SK-N-SH (cell line): ENCODE data around the gene MIOX. TPM values are rescaled to one million over a fixed set of nuclear protein-coding genes. Genes with fewer than 3 reads are reported as not detected.

ENCODE experiments used
- CTCF ChIA-PET: fragments of 300-600, 350-600 bp; formaldehyde crosslinking; extraction: SDS; loops from one replicate; lab custom pipeline; 2021; lab: Yijun Ruan, JAX
- POLR2A ChIA-PET: fragments of 350-600 bp; sonication (Branson Sonifier 250); formaldehyde crosslinking; extraction: SDS; loops from one replicate; lab custom pipeline; 2020; ENCODE audit warnings: antibody characterized with exemption, inconsistent platforms; lab: Yijun Ruan, JAX
- DNase-seq: peaks from one replicate; pipeline ENCODE4 v3.0.0; 2012
- H2AFZ ChIP-seq: fragments of 200-600 bp; sonication (generic); 2 replicates; pipeline ENCODE4 v1.8.1; 2016; ENCODE audit warnings: antibody characterized with exemption, mild to moderate bottlenecking, low read depth
- H3F3A ChIP-seq: fragments of 200-600 bp; sonication (generic); replicated peaks from 2 replicates; pipeline ENCODE3; 2016; ENCODE audit warnings: antibody characterized with exemption, mild to moderate bottlenecking; ENCODE audit not compliant: insufficient read depth
- H3K27ac ChIP-seq, 2 experiments: fragments of 200-500 bp in 1 of 2; fragments of 200-600 bp in 1 of 2; sonication (Bioruptor generic) in 1 of 2; sonication (generic), shearing (Covaris generic) in 1 of 2; 2 replicates each; pipeline versions ENCODE4 v1.5.1 to v1.6.1; 2014 to 2016; ENCODE audit warnings: low read depth in 2 of 2, inconsistent platforms in 1 of 2, low read length in 1 of 2, mild to moderate bottlenecking in 1 of 2, mixed read lengths in 1 of 2
- H3K27me3 ChIP-seq: fragments of 200-600 bp; sonication (generic), shearing (Covaris generic); 2 replicates; pipeline ENCODE4 v1.6.1; 2016; ENCODE audit warnings: mixed run types; ENCODE audit not compliant: insufficient read depth
- H3K36me3 ChIP-seq, 2 experiments: fragments of 200-500 bp in 1 of 2; fragments of 200-600 bp in 1 of 2; sonication (Bioruptor generic) in 1 of 2; sonication (generic) in 1 of 2; replicated peaks in 1 of 2; 2 replicates each; pipeline versions ENCODE3 to v1.5.1; 2014 to 2016; ENCODE audit warnings: low read length in 1 of 2, mild to moderate bottlenecking in 1 of 2; ENCODE audit not compliant: insufficient read depth in 2 of 2, control insufficient read depth in 1 of 2
- H3K4me1 ChIP-seq, 2 experiments: fragments of 200-500 bp in 1 of 2; fragments of 200-600 bp in 1 of 2; sonication (Bioruptor generic) in 1 of 2; sonication (generic), shearing (Covaris generic) in 1 of 2; 2 replicates each; pipeline versions ENCODE4 v1.5.1 to v1.6.1; 2014 to 2016; ENCODE audit warnings: low read depth in 1 of 2, low read length in 1 of 2, mixed run types in 1 of 2; ENCODE audit not compliant: insufficient read depth in 2 of 2, control insufficient read depth in 1 of 2
- H3K4me2 ChIP-seq: fragments of 200-600 bp; sonication (generic), shearing (Covaris generic); 2 replicates; pipeline ENCODE4 v1.6.1; 2017; ENCODE audit warnings: mixed run types
- H3K4me3 ChIP-seq, 2 experiments: fragments of 200-500 bp in 1 of 2; fragments of 200-600 bp in 1 of 2; sonication (Bioruptor generic) in 1 of 2; sonication (generic), shearing (Covaris generic) in 1 of 2; 2 replicates each; pipeline versions ENCODE4 v1.5.1 to v1.8.1; 2014 to 2016; ENCODE audit warnings: low read depth in 2 of 2, inconsistent platforms in 1 of 2, low read length in 1 of 2, mild to moderate bottlenecking in 1 of 2, mixed read lengths in 1 of 2, moderate library complexity in 1 of 2
- H3K79me2 ChIP-seq: fragments of 200-600 bp; sonication (generic); 2 replicates; pipeline ENCODE4 v1.8.1; 2017; ENCODE audit warnings: mild to moderate bottlenecking; ENCODE audit not compliant: insufficient read depth
- H3K9ac ChIP-seq: fragments of 200-600 bp; sonication (generic); 2 replicates; pipeline ENCODE4 v1.6.1; 2017; ENCODE audit warnings: mixed run types
- H3K9me2 ChIP-seq: fragments of 200-600 bp; sonication (generic); 2 replicates; pipeline ENCODE4 v1.6.1; 2017; ENCODE audit warnings: mixed run types
- H3K9me3 ChIP-seq: fragments of 200-600 bp; sonication (generic); 2 replicates; pipeline ENCODE4 v1.6.1; 2017; ENCODE audit warnings: mixed run types, mild to moderate bottlenecking, moderate library complexity
- H4K20me1 ChIP-seq: fragments of 200-600 bp; sonication (generic); 2 replicates; pipeline ENCODE4 v1.6.1; 2017; ENCODE audit warnings: mild to moderate bottlenecking, mixed run types; ENCODE audit not compliant: insufficient read depth
- CHD2 ChIP-seq: fragments of 150-350 bp; IDR thresholded peaks from 2 replicates; pipeline ENCODE4 v1.6.1; 2018; ENCODE audit warnings: low read length; ENCODE audit not compliant: partially characterized antibody
- EP300 ChIP-seq, 2 experiments: IDR thresholded peaks; 2 replicates each; pipeline versions ENCODE4 v1.4.0 to v1.6.1; 2012; ENCODE audit warnings: borderline replicate concordance in 1 of 2, low read depth in 1 of 2, low read length in 1 of 2
- FOXM1 ChIP-seq: IDR thresholded peaks from 2 replicates; pipeline ENCODE4 v1.4.0; 2012; ENCODE audit warnings: low read depth, mild to moderate bottlenecking
- GABPA ChIP-seq: IDR thresholded peaks from 2 replicates; pipeline ENCODE4 v1.4.0; 2012; ENCODE audit warnings: low read depth, mild to moderate bottlenecking
- GATA2 ChIP-seq: sonication (generic); formaldehyde crosslinking; IDR thresholded peaks from 2 replicates; pipeline ENCODE4 v1.5.0; 2020; ENCODE audit warnings: mild to moderate bottlenecking, missing genetic modification reagents
- JUND ChIP-seq: IDR thresholded peaks from 2 replicates; pipeline ENCODE4 v1.4.0; 2012
- RCOR1 ChIP-seq: fragments of 150-350 bp; IDR thresholded peaks from 2 replicates; pipeline ENCODE4 v1.6.1; 2017; ENCODE audit warnings: antibody characterized with exemption, low read length
- RFX5 ChIP-seq: IDR thresholded peaks from 2 replicates; pipeline ENCODE4 v1.6.1; 2012; ENCODE audit warnings: mild to moderate bottlenecking, improper control_type of control experiment, low read length
- SIN3A ChIP-seq: IDR thresholded peaks from 2 replicates; pipeline ENCODE4 v1.6.1; 2012; ENCODE audit warnings: low read depth, mild to moderate bottlenecking, low read length, moderate library complexity, borderline replicate concordance
- SMC3 ChIP-seq: IDR thresholded peaks from 2 replicates; pipeline ENCODE4 v1.6.1; 2012; ENCODE audit warnings: low read depth, low read length, improper control_type of control experiment
- WGBS: methylation state at CpG from one replicate; pipeline ENCODE4 v1.1.6; 2017; ENCODE audit warnings: low lambda C conversion rate; 5-methylcytosine and 5-hydroxymethylcytosine counted together
- polyA plus RNA-seq, 3 experiments: library from polyadenylated mRNA; depleted of rRNA; stranded (reverse); fragments of >200 nt; gene quantifications; 2 replicates each; pipeline ENCODE4 v1.2.3, GENCODE V29; 2012
- TF ChIP-seq, protein P1 (sequence below): fragments of 150-350 bp; IDR thresholded peaks from 2 replicates; pipeline ENCODE4 v1.6.1; 2017; ENCODE audit warnings: antibody characterized with exemption, low read length, low read depth, borderline replicate concordance
- TF ChIP-seq, protein P2 (sequence below): fragments of 150-350 bp; IDR thresholded peaks from 2 replicates; pipeline ENCODE4 v1.6.1; 2016; ENCODE audit warnings: mild to moderate bottlenecking, low read depth, low read length
- TF ChIP-seq, protein P3 (sequence below): IDR thresholded peaks from 2 replicates; pipeline ENCODE4; 2012

The MIOX gene
- polyA plus RNA-seq, 1 of the 3 experiments (the other 2 are of a cell fraction): 0.05 TPM

DNA sequence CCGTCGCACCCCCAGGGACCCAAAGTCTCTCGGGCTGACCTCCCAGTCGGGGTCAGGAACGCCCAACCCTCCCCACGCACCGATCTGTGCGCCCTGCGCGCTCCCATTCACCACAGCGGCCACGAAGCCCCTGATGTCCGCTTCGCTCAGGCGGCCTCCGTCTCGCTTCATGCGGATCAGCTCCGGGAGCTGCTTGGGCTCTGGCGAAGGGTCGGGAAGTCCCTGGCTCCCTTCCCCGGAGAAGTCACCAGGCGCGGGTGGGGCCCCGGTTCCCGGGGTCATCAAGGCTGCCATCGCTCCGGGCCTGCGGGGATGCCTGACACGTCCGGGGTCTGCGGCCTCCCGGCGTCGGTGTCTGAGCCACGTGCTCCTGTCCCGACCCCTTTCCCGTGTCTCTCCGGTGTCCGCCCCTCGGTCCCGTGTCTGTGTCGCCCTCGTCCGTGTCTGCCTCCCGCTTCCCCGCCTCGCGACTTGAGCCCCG, 42.8 kb downstream of the MIOX start:
- Histone ChIP-seq H4K20me1 (peaks cover under 1% of the 10 kb centered on the region; the same call in 1 of the 2 replicates), H3K4me2 (no peak overlapping the region), H3K27me3 (no peaks in the 10 kb centered on the region), H3K79me2 (peaks cover 1% of the 10 kb centered on the region), H3K9ac (no peak overlapping the region), H2AFZ (no peak overlapping the region), H3K36me3 (no peaks in the 10 kb centered on the region), H3F3A (peaks cover 19% of the 10 kb centered on the region), H3K4me1 (peaks cover 1 to 25% of the 10 kb centered on the region in 2 experiments; a peak in 1 of 4 replicates), H3K4me3 (no peak overlapping the region), H3K27ac (no peak overlapping the region), H3K9me2 (no peaks in the 10 kb centered on the region), H3K9me3 (no peaks in the 10 kb centered on the region)
- CTCF ChIA-PET: interaction anchor here (0.6 to 2.4 kb wide), 2 partner anchors 33 to 234 kb away, joined by 3 to 13 read pairs; partner anchors contain the start of gene SYCE3
- POLR2A ChIA-PET: no interaction called here
- 98% methylated on average over 12 of the region's 50 CpGs for WGBS
- TF ChIP-seq GATA2 (CRISPR knock-in tag) (no peak), RFX5 (no peak)
- TF ChIP-seq, protein P1, sequence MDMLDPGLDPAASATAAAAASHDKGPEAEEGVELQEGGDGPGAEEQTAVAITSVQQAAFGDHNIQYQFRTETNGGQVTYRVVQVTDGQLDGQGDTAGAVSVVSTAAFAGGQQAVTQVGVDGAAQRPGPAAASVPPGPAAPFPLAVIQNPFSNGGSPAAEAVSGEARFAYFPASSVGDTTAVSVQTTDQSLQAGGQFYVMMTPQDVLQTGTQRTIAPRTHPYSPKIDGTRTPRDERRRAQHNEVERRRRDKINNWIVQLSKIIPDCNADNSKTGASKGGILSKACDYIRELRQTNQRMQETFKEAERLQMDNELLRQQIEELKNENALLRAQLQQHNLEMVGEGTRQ: no peak
- no peak for DNase-seq

DNA sequence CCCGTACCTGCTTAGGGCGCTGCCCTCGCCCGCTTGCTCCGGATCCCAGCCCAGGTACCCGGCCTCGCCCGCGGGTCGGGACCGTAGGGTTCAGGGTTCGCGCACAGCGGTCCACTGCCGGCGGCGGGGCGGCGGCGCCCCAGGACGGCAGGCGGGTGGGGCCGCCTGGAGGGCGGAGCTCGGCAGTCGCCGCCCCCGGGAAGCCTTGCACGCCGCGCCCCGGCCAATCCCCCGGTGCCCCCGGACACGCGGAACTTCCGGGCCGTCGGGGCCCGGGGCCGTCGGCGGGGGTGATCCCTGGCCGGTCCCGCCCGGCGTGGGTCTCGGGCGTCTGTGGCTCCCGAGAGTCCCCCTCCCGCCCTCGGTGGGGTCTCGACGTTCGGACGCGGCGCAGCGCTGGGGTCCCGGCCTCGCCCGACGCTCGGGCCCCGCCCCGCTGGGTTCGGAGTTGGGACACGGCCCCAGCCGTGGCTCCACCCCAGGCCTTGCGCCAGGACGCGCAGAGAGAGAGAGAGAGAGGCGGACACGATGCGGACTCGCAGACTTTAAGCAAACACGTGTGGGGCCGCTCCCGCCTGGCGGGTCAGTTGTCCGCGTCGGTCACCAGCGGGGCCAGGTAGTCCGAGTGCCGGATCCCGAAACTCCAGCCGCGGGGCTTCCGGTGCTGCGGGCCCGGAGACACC, 43.4 kb downstream of the MIOX start, which contains the start of gene TYMP:
Gene TYMP (minus strand): TSS at position 116 of the 683 bp plus-strand sequence. CDS start 303 bp downstream, outside the sequence.
- no peak within 1 kb of the TSS; a peak in 1 of 4 replicates for H3K27ac ChIP-seq
- peaks cover 0 to 21% of the 10 kb centered on the region in 2 experiments; a peak in 1 of 4 replicates for H3K4me1 ChIP-seq
- H3K4me2 ChIP-seq: peak within 1 kb of the TSS; percentile 92; the same call in 1 of the 2 replicates
- H3K4me3 ChIP-seq: no peak within 1 kb of the TSS; a peak in 2 of 4 replicates
- H4K20me1 ChIP-seq: no peaks in the 10 kb centered on the region
- ChIA-PET CTCF (interaction anchor here (2.4 kb wide), 1 partner anchor 33 kb away, joined by 13 read pairs; the partner anchor contains the start of gene SYCE3), POLR2A (no interaction called here)
- no peaks in the 10 kb centered on the region for H3K36me3 ChIP-seq
- no peak for TF ChIP-seq SMC3
- no peak for TF ChIP-seq JUND
- no peak for TF ChIP-seq EP300 (IDR thresholded peaks at IDR 0.05; ENCODE audit: borderline replicate concordance in 1 of 2, low read depth in 1 of 2, low read length in 1 of 2)
- TF ChIP-seq RCOR1: no peak
- no peak for TF ChIP-seq FOXM1
- no peak for TF ChIP-seq SIN3A
- TF ChIP-seq, protein P2, sequence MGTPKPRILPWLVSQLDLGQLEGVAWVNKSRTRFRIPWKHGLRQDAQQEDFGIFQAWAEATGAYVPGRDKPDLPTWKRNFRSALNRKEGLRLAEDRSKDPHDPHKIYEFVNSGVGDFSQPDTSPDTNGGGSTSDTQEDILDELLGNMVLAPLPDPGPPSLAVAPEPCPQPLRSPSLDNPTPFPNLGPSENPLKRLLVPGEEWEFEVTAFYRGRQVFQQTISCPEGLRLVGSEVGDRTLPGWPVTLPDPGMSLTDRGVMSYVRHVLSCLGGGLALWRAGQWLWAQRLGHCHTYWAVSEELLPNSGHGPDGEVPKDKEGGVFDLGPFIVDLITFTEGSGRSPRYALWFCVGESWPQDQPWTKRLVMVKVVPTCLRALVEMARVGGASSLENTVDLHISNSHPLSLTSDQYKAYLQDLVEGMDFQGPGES: no peak
- TF ChIP-seq CHD2: no peak
- no peak for TF ChIP-seq GABPA
- TF ChIP-seq, protein P3, sequence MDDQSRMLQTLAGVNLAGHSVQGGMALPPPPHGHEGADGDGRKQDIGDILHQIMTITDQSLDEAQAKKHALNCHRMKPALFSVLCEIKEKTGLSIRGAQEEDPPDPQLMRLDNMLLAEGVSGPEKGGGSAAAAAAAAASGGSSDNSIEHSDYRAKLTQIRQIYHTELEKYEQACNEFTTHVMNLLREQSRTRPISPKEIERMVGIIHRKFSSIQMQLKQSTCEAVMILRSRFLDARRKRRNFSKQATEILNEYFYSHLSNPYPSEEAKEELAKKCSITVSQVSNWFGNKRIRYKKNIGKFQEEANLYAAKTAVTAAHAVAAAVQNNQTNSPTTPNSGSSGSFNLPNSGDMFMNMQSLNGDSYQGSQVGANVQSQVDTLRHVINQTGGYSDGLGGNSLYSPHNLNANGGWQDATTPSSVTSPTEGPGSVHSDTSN: no peak
- no peaks in the 10 kb centered on the region for H3K9me2 ChIP-seq
- H3K27me3 ChIP-seq: no peaks in the 10 kb centered on the region
- WGBS: 75% methylated on average over 31 of the region's 92 CpGs
- no peak within 1 kb of the TSS for H2AFZ ChIP-seq
- DNase-seq: no peak
- H3K9me3 ChIP-seq: no peaks in the 10 kb centered on the region
- no peaks in the 10 kb centered on the region for H3K79me2 ChIP-seq
- no peak within 1 kb of the TSS for H3K9ac ChIP-seq
- peaks cover 19% of the 10 kb centered on the region for H3F3A ChIP-seq
